Measurements from ENCODE around the gene SRGAP2C.
A peak's percentile ranks its signal among the peaks of the same experiment; 100 is the strongest.
"Not testable (repeated sequence)": the region's sequence is repeated elsewhere in the genome, so short reads cannot be mapped to it uniquely, and the experiment has no call there.

The SRGAP2C gene

GRCh38 chr1:121258134-121258533, 73.4 kb downstream of the SRGAP2C start:
- H3K27ac ChIP-seq (ENCODE audit: low read depth, low read length); H3K4me1 ChIP-seq (ENCODE audit: control insufficient read depth in 1 of 2, insufficient read depth in 2 of 2, low read length in 2 of 2); H3K79me2 ChIP-seq (ENCODE audit: control insufficient read depth, insufficient read depth, low read length, poor library complexity); H3K23ac ChIP-seq (ENCODE audit: low read length); H3K79me1 ChIP-seq (ENCODE audit: low read length); H2BK5ac ChIP-seq (ENCODE audit: low read depth, low read length, poor library complexity); H4K91ac ChIP-seq (ENCODE audit: low read depth, low read length); H3K14ac ChIP-seq (ENCODE audit: low read length); DNase-seq; H2BK12ac ChIP-seq (ENCODE audit: low read length); H3K18ac ChIP-seq (ENCODE audit: low read length); H3K4me2 ChIP-seq (ENCODE audit: low read length); H3K9ac ChIP-seq (ENCODE audit: low read length); H4K8ac ChIP-seq (ENCODE audit: low read depth, low read length); H2AFZ ChIP-seq (ENCODE audit: insufficient read depth, low read length, poor library complexity); H2AK5ac ChIP-seq (ENCODE audit: low read length); H3K27me3 ChIP-seq (ENCODE audit: insufficient read depth, low read length); H3K9me3 ChIP-seq (ENCODE audit: insufficient read depth, low read depth, low read length); H2BK120ac ChIP-seq (ENCODE audit: insufficient read depth, low read length, poor library complexity); H3K4me3 ChIP-seq (ENCODE audit: low read depth, low read length); H3K36me3 ChIP-seq (ENCODE audit: control insufficient read depth in 1 of 2, insufficient read depth in 2 of 2, low read length in 2 of 2); H4K12ac ChIP-seq (ENCODE audit: low read depth, low read length); H3K4ac ChIP-seq (ENCODE audit: low read depth, low read length): not testable (repeated sequence)
- WGBS (ENCODE audit: extremely low coverage, insufficient coverage, insufficient read length), result no CpG with 5 or more reads among the region's 2 CpGs

- not testable (repeated sequence) for H2BK12ac ChIP-seq (ENCODE audit: low read length); H3K4ac ChIP-seq (ENCODE audit: low read depth, low read length); H3K18ac ChIP-seq (ENCODE audit: low read length); H3K4me3 ChIP-seq (ENCODE audit: low read depth, low read length); H2BK5ac ChIP-seq (ENCODE audit: low read depth, low read length, poor library complexity); H3K27me3 ChIP-seq (ENCODE audit: insufficient read depth, low read length); H3K79me1 ChIP-seq (ENCODE audit: low read length); H3K9ac ChIP-seq (ENCODE audit: low read length); H3K9me3 ChIP-seq (ENCODE audit: insufficient read depth, low read depth, low read length); H3K27ac ChIP-seq (ENCODE audit: low read depth, low read length); H3K79me2 ChIP-seq (ENCODE audit: control insufficient read depth, insufficient read depth, low read length, poor library complexity); H4K12ac ChIP-seq (ENCODE audit: low read depth, low read length); H4K91ac ChIP-seq (ENCODE audit: low read depth, low read length); H2BK120ac ChIP-seq (ENCODE audit: insufficient read depth, low read length, poor library complexity); H3K14ac ChIP-seq (ENCODE audit: low read length); H3K36me3 ChIP-seq (ENCODE audit: control insufficient read depth in 1 of 2, insufficient read depth in 2 of 2, low read length in 2 of 2); H3K4me2 ChIP-seq (ENCODE audit: low read length); H4K8ac ChIP-seq (ENCODE audit: low read depth, low read length); H2AK5ac ChIP-seq (ENCODE audit: low read length); H3K23ac ChIP-seq (ENCODE audit: low read length); H3K4me1 ChIP-seq (ENCODE audit: control insufficient read depth in 1 of 2, insufficient read depth in 2 of 2, low read length in 2 of 2); H2AFZ ChIP-seq (ENCODE audit: insufficient read depth, low read length, poor library complexity)
- no CpG with 5 or more reads among the region's 2 CpGs for WGBS (ENCODE audit: extremely low coverage, insufficient coverage, insufficient read length)
- peak; percentile 0 to 50 for DNase-seq
Measured at GRCh38 chr1:121260205-121260604, 75.4 kb downstream of the SRGAP2C start.

GRCh38 chr1:121262163-121262562, 77.4 kb downstream of the SRGAP2C start:
- not testable (repeated sequence) for H3K9me3 ChIP-seq (ENCODE audit: insufficient read depth, low read depth, low read length); H3K36me3 ChIP-seq (ENCODE audit: control insufficient read depth in 1 of 2, insufficient read depth in 2 of 2, low read length in 2 of 2); H2BK5ac ChIP-seq (ENCODE audit: low read depth, low read length, poor library complexity); H3K4me1 ChIP-seq (ENCODE audit: control insufficient read depth in 1 of 2, insufficient read depth in 2 of 2, low read length in 2 of 2); H3K79me1 ChIP-seq (ENCODE audit: low read length); H3K4me3 ChIP-seq (ENCODE audit: low read depth, low read length); H4K8ac ChIP-seq (ENCODE audit: low read depth, low read length); H2BK12ac ChIP-seq (ENCODE audit: low read length); H2AFZ ChIP-seq (ENCODE audit: insufficient read depth, low read length, poor library complexity); H3K27ac ChIP-seq (ENCODE audit: low read depth, low read length); H2BK120ac ChIP-seq (ENCODE audit: insufficient read depth, low read length, poor library complexity); H3K4ac ChIP-seq (ENCODE audit: low read depth, low read length); DNase-seq; H3K4me2 ChIP-seq (ENCODE audit: low read length); H4K12ac ChIP-seq (ENCODE audit: low read depth, low read length); H3K9ac ChIP-seq (ENCODE audit: low read length); H4K91ac ChIP-seq (ENCODE audit: low read depth, low read length); H3K27me3 ChIP-seq (ENCODE audit: insufficient read depth, low read length); H2AK5ac ChIP-seq (ENCODE audit: low read length); H3K18ac ChIP-seq (ENCODE audit: low read length); H3K79me2 ChIP-seq (ENCODE audit: control insufficient read depth, insufficient read depth, low read length, poor library complexity); H3K14ac ChIP-seq (ENCODE audit: low read length); H3K23ac ChIP-seq (ENCODE audit: low read length)
- no CpG with 5 or more reads among the region's 2 CpGs for WGBS (ENCODE audit: extremely low coverage, insufficient coverage, insufficient read length)

- not testable (repeated sequence) for H2BK12ac ChIP-seq (ENCODE audit: low read length); H3K79me1 ChIP-seq (ENCODE audit: low read length); H2BK120ac ChIP-seq (ENCODE audit: insufficient read depth, low read length, poor library complexity); H3K4me1 ChIP-seq (ENCODE audit: control insufficient read depth in 1 of 2, insufficient read depth in 2 of 2, low read length in 2 of 2); H2BK5ac ChIP-seq (ENCODE audit: low read depth, low read length, poor library complexity); H3K4me2 ChIP-seq (ENCODE audit: low read length); H3K4ac ChIP-seq (ENCODE audit: low read depth, low read length); H3K79me2 ChIP-seq (ENCODE audit: control insufficient read depth, insufficient read depth, low read length, poor library complexity); H3K27ac ChIP-seq (ENCODE audit: low read depth, low read length); H3K14ac ChIP-seq (ENCODE audit: low read length); H4K91ac ChIP-seq (ENCODE audit: low read depth, low read length); H4K12ac ChIP-seq (ENCODE audit: low read depth, low read length); H3K9ac ChIP-seq (ENCODE audit: low read length); H3K27me3 ChIP-seq (ENCODE audit: insufficient read depth, low read length); H3K18ac ChIP-seq (ENCODE audit: low read length); H2AFZ ChIP-seq (ENCODE audit: insufficient read depth, low read length, poor library complexity); H3K4me3 ChIP-seq (ENCODE audit: low read depth, low read length); H3K23ac ChIP-seq (ENCODE audit: low read length); H4K8ac ChIP-seq (ENCODE audit: low read depth, low read length); H3K9me3 ChIP-seq (ENCODE audit: insufficient read depth, low read depth, low read length); H2AK5ac ChIP-seq (ENCODE audit: low read length); H3K36me3 ChIP-seq (ENCODE audit: control insufficient read depth in 1 of 2, insufficient read depth in 2 of 2, low read length in 2 of 2)
- no CpG with 5 or more reads among the region's 1 CpG for WGBS (ENCODE audit: extremely low coverage, insufficient coverage, insufficient read length)
- DNase-seq, result peak; percentile 0 to 1
Measured at GRCh38 chr1:121263789-121264244, 79.0 kb downstream of the SRGAP2C start.

All from trophoblast cell (in vitro differentiated cells and primary cell).